GM18873 (cell line): Measurements from ENCODE around the gene SERPINB2.
"Not testable (repeated sequence)": the region's sequence is repeated elsewhere in the genome, so short reads cannot be mapped to it uniquely, and the experiment has no call there.

Experiments
- ATAC-seq: cut with Tn5 transposase; IDR thresholded peaks from one replicate; pipeline ENCODE4 v1.9.1; 2021; ENCODE audit warnings: mild to moderate bottlenecking, moderate library complexity, moderate number of reproducible peaks; ENCODE audit not compliant: unreplicated experiment, low FRiP score

The SERPINB2 gene

DNA sequence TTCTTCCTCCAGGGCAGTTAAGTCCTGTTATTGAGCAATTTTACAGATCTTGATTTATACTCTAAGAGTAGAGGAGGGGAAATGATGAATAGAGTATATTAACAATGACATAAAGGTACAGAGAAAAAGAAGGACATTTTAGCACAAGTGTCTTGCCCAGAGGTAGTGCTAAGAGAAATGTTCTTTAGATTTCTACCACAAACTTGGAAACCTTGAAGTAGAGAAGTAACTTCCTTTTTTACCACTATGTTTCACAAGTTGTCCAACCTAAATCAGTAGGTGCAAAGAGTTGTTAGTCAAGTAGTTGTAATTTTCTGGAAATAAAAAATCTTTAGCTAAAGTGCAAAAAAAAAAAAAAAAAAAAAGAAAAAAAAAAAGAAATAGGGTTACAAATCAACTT lies 41.9 kb downstream of the SERPINB2 start:
- ATAC-seq, result not testable (repeated sequence)

DNA sequence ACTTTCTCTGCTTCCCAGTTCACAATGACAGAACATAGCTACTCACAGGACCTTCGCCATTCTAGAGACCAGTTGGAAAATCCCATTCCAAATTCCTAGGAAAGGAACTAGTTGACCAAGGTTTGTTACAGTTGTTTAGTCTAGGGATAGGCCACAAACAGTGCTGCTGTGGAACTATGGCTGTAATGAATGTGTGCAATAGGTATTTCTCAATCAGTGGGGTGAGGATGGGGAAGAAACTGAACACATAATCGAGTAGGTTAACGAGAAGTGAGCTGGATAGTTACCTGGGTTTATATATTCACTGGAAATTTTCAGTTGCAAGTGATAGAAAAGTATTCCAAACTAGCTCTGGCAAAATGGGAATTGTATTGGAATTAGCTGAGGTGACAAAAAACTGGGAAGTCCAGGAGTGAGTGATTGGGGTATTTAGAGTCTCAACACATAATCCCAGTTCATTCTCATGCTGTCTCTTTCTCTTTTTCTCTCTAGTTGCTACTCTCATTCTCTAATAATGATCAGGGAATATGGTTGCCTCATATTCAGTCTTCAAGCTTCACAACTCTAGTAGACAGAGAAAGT lies 43.4 kb downstream of the SERPINB2 start:
- no peak for ATAC-seq

DNA sequence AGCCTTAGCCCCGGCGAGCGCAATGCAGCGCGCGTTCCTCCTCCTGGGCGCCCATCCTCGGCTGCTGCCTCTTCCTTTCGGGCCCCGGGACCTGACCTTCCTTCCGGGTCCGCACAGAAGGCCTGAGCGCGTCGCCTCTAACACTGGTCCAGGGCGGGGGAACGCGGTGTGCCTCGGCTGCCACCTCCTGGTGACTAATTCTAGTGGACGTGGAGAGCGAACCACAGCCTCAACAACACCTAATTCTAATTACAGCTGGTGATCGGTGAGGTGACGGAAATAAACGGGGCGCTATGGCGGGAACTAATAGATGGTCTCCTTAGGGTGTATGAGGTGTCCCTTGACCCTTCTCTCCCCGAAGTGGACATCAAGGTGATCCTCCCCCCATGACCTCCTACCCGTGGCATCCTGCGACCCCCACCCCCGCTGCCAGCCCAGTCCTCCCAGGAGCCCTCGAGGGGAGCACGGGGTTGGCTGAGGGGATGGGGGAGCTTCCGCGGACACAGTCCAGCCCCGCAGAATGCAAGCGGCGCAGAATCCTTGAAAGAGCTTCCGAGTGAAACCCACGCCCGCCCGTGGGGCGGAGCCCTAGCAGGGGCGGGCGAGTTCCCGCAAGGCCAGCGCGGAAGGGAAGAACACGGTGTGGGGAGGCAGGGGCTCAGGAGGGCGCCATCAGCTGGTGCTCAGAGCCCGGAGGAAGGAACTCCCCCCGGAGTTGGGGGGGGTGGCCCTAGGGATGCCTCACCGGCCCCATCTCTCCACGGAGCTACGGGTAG lies 48.8 kb downstream of the SERPINB2 start:
- ATAC-seq, result peak; percentile 97

DNA sequence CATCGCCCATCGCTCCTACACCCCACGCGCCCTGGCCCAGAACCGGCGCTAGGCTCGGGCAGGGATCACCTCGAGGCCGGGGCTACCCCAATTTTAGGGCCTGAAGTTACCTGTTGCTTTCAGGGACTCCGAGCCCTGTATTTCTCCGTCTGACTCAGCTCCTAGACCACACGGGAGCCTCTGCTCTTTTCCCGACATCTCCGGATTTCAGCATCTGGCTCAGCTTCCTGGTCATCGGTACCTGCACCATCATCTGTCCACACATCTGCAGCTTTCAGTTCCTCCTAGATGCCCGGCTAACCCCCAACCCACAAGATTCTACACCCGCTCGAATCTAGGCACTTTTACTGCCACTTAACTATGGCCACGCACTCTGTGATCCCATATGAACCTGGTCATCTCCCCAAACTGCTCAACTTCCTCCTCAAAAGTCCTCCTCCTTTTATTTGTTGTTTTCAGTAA lies 49.5 kb downstream of the SERPINB2 start:
- peak; percentile 28 for ATAC-seq

DNA sequence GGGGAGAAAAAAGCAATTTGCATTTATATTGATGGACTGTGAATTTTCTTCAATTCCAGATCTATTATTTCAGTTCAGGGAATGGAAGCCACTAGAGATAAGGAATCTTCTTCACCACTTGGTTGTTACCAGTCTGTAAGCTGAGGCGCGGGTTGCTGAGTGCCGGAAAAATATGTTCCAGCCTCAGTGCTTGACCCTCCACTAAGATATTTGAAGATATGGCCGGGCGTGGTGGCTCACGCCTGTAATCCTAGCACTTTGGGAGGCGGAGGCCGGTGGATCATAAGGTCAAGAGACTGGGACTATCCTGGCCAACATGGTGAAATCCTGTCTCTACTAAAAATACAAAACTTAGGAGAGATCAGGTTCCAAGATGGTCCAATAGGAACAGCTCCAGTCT lies 52.5 kb downstream of the SERPINB2 start:
- no peak for ATAC-seq

DNA sequence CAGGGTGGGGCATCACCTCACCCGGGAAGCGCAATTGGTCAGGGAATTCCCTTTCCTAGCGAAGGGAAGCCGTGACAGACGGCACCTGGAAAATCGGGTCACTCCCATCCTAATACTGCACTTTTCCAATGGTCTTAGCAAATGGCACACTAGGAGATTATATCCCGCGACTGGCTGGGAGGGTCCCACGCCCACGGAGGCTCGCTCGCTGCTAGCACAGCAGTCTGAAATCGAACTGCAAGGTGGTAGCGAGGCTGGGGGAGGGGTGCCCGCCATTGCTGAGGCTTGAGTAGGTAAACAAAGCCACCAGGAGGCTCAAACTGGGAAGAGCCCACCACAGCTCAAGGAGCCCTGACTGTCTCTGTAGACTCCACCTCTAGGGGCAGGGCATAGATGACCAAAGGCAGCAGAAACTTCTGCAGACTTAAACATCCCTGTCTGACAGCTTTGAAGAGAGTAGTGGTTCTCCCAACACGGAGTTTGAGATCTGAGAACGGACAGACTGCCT lies 53.1 kb downstream of the SERPINB2 start:
- ATAC-seq, result not testable (repeated sequence)

DNA sequence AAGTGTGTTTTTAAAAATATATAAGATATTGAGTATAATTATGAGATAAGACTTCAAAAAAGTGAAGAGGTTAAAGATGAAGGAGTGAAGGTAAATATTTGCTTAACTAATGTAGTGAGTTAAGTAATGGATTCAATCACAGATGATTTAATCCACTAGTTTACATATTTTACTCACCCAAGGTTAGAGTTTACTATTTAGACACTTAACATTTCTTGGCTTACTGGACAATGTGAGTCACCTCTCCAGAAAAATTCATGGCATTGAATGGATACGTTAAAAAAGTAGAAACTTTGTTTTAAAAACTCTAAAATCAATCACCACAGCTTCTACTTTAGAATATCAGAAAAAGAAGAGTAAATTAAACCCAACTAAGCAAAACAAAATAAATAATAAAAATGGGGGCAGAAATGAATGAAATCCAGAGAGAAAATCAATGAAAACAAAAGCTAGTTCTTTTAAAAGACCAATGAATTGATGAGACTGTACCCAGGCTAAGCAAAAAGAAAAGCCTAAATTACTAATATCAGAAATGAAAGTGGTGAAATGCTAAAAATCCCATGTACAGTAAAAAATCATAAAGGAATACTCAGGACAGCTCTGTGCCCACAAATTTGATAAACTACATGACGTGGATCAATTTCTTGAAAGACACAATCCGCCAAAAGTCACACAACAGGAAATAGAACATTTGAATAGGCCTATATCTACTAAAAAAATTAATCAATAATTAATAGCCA lies 59.7 kb downstream of the SERPINB2 start:
- ATAC-seq, result no peak

DNA sequence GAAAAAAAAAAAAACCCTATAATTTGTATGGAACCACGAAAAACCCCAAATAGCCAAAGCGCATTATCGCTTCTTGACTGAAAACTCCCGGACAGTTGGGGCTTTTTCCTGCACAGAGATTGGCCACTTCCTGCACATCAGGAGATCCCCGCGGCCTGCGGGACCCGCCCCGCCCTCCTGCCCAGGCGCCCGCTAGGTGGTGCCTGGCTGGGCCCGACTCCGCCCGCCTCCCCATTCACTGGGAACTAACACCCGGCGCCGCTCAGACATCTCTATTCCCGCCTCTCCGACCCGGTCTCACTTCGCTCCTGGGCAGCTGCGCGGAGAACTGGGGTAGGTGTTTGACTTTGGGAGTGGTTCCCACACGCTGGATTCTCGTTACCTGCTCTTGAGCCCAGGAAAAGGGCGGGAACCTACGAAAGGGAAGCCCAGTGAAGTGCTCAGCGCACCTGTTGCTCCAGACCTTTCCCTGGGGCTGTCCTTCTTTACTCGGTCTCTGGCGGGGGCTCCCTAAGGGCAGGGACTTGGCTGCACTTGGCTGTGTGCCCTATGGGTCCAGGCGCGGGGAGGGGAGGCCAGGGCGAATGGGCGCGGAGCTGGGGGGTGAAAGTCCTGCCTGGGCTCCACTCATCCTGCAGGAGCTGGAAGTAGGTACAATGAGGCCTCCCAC lies 61.7 kb downstream of the SERPINB2 start, which contains the start of gene HMSD:
HMSD (plus strand) TSS at position 234 of the 670 bp plus-strand sequence. CDS start 4,155 bp downstream, outside the sequence.
- peak; percentile 83 for ATAC-seq

DNA sequence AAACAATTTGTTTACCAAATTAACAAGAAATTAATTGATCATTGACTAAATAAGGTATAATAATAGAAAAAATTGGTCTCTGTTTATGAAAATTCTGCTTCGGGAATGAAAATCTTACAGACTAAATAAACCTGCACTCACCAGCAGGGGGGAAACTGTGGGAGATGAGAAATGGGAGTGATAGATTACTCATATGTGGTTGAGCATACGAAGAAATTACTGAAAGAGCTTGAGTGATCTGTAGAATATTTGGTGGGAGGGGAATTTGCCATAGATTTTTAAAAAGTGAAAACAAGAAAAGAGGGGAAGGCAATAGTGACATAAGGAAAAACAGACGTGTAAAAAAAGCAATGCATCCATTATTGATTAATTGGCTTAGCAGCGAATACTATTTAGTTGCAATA lies 63.8 kb downstream of the SERPINB2 start:
- ATAC-seq, result peak; percentile 46
